Measurements from ENCODE around the gene LRCH2. TPM values are rescaled to one million over a fixed set of nuclear protein-coding genes. Genes with fewer than 3 reads are reported as not detected.

Gene LRCH2
- total RNA-seq, 1 experiment from 2014 or later = 6.6 TPM

DNA sequence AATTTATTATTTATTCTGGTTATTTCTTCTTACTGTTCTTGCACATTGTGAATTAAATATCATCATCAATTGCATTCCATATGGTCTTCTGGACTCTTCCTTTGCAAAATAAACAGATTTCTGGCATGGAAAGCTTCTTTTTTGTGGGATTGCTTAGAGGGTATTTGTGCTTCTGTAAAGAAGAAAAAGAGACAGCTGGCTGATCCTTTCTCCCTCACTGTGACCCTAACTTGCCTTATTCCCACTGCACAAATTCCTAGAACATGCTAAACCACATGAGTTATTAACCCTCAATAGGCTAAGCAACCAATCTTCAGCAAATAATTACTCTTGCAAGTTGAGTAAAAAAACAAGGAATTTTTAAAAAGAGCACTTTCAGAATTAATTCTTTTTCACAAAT is 23.8 kb upstream of the LRCH2 start:
- DNase-seq = no peak
- TF ChIP-seq, protein P1, sequence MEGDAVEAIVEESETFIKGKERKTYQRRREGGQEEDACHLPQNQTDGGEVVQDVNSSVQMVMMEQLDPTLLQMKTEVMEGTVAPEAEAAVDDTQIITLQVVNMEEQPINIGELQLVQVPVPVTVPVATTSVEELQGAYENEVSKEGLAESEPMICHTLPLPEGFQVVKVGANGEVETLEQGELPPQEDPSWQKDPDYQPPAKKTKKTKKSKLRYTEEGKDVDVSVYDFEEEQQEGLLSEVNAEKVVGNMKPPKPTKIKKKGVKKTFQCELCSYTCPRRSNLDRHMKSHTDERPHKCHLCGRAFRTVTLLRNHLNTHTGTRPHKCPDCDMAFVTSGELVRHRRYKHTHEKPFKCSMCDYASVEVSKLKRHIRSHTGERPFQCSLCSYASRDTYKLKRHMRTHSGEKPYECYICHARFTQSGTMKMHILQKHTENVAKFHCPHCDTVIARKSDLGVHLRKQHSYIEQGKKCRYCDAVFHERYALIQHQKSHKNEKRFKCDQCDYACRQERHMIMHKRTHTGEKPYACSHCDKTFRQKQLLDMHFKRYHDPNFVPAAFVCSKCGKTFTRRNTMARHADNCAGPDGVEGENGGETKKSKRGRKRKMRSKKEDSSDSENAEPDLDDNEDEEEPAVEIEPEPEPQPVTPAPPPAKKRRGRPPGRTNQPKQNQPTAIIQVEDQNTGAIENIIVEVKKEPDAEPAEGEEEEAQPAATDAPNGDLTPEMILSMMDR (conservative IDR thresholded peaks at IDR 0.05) = no peak
- no peak overlapping the region for H2BK120ac ChIP-seq (ENCODE audit: low read depth, low read length, poor library complexity, severe bottlenecking)

More for the DNA sequence above, 23.8 kb upstream of the LRCH2 start:
- Histone ChIP-seq H3K9me3 (ENCODE audit: control insufficient read depth, low read depth, low read length) (no peaks in the 10 kb centered on the region), H3K4me2 (ENCODE audit: insufficient read depth, insufficient read length, low read length) (no peak overlapping the region), H2BK12ac (ENCODE audit: insufficient read length, low read depth, low read length) (no peak overlapping the region), H4K8ac (replicated peaks; ENCODE audit: insufficient read length, low read depth, low read length) (no peak overlapping the region), H4K20me1 (ENCODE audit: control insufficient read depth, insufficient read depth, insufficient read length) (no peaks in the 10 kb centered on the region), H3K4ac (ENCODE audit: low read depth, low read length) (no peak overlapping the region), H3K23me2 (ENCODE audit: insufficient read length, low read depth, low read length, poor library complexity, severe bottlenecking) (no peaks in the 10 kb centered on the region), H3K14ac (ENCODE audit: insufficient read depth, low read length) (no peak overlapping the region), H3K27ac (ENCODE audit: insufficient read length, low read depth, low read length) (no peak overlapping the region), H2AFZ (ENCODE audit: low read length) (no peak overlapping the region), H3K79me1 (ENCODE audit: insufficient read depth, low read depth, low read length, poor library complexity, severe bottlenecking) (no peaks in the 10 kb centered on the region), H3K4me1 (ENCODE audit: insufficient read depth, low read length) (no peaks in the 10 kb centered on the region), H3K27me3 (ENCODE audit: insufficient read depth, low read length) (no peaks in the 10 kb centered on the region), H3K18ac (ENCODE audit: insufficient read length, low read depth, low read length) (no peak overlapping the region), H4K91ac (ENCODE audit: insufficient read length, low read depth, low read length) (no peak overlapping the region), H3K9ac (ENCODE audit: extremely low read depth, insufficient read length, low read length) (no peak overlapping the region), H2BK5ac (ENCODE audit: insufficient read length, low read length) (no peak overlapping the region), H2AK5ac (ENCODE audit: insufficient read length, low read length) (no peak overlapping the region), H4K5ac (ENCODE audit: insufficient read length, low read depth, low read length) (no peak overlapping the region), H3K79me2 (ENCODE audit: insufficient read depth, low read length) (no peaks in the 10 kb centered on the region), H3K23ac (ENCODE audit: insufficient read length, low read depth, low read length) (no peak overlapping the region), H2BK20ac (ENCODE audit: low read depth, low read length, poor library complexity, severe bottlenecking) (no peak overlapping the region), H2BK15ac (ENCODE audit: low read depth, low read length) (no peak overlapping the region), H3K56ac (ENCODE audit: insufficient read length, low read depth, low read length) (no peak overlapping the region), H3T11ph (ENCODE audit: low read length) (no peak overlapping the region)
- no peak overlapping the region for H3K4me3 Mint-ChIP-seq
- no peaks in the 10 kb centered on the region for H3K9me3 Mint-ChIP-seq
- H3K27me3 Mint-ChIP-seq (ENCODE audit: low read depth) = peaks cover 12% of the 10 kb centered on the region
- H3K27ac Mint-ChIP-seq = no peak overlapping the region
- peaks cover 0 to 4% of the 10 kb centered on the region in 2 experiments; a peak in 1 of 4 replicates for H3K4me1 Mint-ChIP-seq
- H3K36me3 Mint-ChIP-seq (ENCODE audit: insufficient read depth in 1 of 3, low read depth in 3 of 3) = no peaks in the 10 kb centered on the region

Data from H9 (cell line).